ENCODE data around the gene TAS2R40. TPM values are rescaled to one million over a fixed set of nuclear protein-coding genes. Genes with fewer than 3 reads are reported as not detected.

The TAS2R40 gene
- total RNA-seq, 1 donor from 2014 or later: not detected

DNA sequence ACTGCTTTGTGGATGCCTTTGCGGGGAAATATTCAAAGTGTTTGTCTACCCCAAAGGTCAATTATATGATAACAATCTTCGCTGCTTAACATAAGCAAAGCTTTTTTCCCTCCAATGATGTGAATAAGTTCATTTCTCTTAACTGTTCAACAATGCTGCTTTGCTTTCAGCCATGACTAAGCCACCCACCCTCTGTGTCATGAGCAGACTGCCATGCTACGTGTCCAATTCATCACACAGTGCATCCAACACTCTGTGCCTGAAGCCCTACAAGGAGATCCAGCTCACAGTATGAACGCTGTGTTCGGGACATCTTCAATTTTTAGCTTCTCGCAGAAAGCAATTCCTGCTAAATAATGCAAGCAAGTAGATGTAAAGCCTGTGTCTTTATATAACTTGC is 5.7 kb upstream of the TAS2R40 start:
- intact Hi-C loops (cut with DNase I): loop anchor here (5.0 kb wide), 1 partner anchor 209 kb away; no protein-coding TSS in a partner anchor
- TF ChIP-seq, protein P1, sequence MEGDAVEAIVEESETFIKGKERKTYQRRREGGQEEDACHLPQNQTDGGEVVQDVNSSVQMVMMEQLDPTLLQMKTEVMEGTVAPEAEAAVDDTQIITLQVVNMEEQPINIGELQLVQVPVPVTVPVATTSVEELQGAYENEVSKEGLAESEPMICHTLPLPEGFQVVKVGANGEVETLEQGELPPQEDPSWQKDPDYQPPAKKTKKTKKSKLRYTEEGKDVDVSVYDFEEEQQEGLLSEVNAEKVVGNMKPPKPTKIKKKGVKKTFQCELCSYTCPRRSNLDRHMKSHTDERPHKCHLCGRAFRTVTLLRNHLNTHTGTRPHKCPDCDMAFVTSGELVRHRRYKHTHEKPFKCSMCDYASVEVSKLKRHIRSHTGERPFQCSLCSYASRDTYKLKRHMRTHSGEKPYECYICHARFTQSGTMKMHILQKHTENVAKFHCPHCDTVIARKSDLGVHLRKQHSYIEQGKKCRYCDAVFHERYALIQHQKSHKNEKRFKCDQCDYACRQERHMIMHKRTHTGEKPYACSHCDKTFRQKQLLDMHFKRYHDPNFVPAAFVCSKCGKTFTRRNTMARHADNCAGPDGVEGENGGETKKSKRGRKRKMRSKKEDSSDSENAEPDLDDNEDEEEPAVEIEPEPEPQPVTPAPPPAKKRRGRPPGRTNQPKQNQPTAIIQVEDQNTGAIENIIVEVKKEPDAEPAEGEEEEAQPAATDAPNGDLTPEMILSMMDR (IDR thresholded peaks at IDR 0.05): no peak
- no peak for DNase-seq
- Histone ChIP-seq H3K36me3 (no peaks in the 10 kb centered on the region), H3K4me3 (no peak overlapping the region), H3K9me3 (no peaks in the 10 kb centered on the region), H3K27ac (no peak overlapping the region), H3K4me1 (no peaks in the 10 kb centered on the region), H3K27me3 (ENCODE audit: low read depth) (peaks cover 3% of the 10 kb centered on the region)
- ATAC-seq: no peak

DNA sequence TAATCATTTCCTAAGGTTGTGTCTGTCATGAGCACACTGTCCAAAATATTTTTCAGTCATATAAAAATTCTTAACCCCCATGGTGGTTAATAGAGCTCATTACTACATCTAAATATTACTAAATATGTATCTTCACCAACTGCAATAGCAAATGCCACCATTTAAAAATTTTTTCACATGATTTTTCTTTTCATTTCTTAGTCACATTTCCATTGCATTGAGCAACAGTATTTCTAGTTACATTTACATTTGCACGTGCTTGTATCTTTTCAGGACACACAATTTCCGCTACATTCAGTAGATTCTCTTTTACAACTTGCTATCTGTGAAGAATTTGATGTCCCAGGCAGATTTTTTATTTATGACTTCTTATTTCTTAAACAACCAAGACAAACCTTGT is 5.2 kb upstream of the TAS2R40 start:
- Histone ChIP-seq H3K36me3 (no peaks in the 10 kb centered on the region), H3K4me1 (no peaks in the 10 kb centered on the region), H3K27me3 (ENCODE audit: low read depth) (peaks cover 3% of the 10 kb centered on the region), H3K27ac (no peak overlapping the region), H3K4me3 (no peak overlapping the region), H3K9me3 (no peaks in the 10 kb centered on the region)
- ATAC-seq (no peak), DNase-seq (no peak)
- TF ChIP-seq, protein P1 (IDR thresholded peaks at IDR 0.05): no peak
- intact Hi-C loops (cut with DNase I): loop anchor here (5.0 kb wide), 1 partner anchor 209 kb away; no protein-coding TSS in a partner anchor

DNA sequence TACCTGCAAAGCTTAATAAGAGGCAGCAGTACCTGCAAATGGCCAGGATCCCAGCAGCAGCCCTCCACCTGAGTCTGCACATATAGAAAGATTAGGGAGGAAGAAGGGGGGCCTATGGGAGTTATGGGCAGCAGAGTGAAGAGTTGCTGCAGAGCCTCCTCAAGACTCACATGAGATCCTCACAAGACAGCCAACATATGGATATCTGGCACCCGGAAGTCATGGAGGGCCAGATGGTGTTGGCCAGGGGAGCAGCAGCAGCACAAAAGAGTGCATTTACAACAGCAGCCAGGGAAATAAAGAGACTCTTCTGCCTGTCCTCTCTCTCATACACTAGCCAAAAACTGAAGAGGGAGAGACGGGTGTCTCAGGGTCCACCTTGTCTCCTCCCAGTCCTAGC is 4.0 kb upstream of the TAS2R40 start:
- DNase-seq (no peak), ATAC-seq (no peak)
- Histone ChIP-seq H3K9me3 (no peaks in the 10 kb centered on the region), H3K27ac (no peak overlapping the region), H3K36me3 (no peaks in the 10 kb centered on the region), H3K4me3 (no peak overlapping the region), H3K4me1 (no peaks in the 10 kb centered on the region), H3K27me3 (ENCODE audit: low read depth) (peaks cover 3% of the 10 kb centered on the region)
- TF ChIP-seq, protein P1 (IDR thresholded peaks at IDR 0.05): no peak
- intact Hi-C loops (cut with DNase I): loop anchor here (5.0 kb wide), 1 partner anchor 211 kb away; no protein-coding TSS in a partner anchor

DNA sequence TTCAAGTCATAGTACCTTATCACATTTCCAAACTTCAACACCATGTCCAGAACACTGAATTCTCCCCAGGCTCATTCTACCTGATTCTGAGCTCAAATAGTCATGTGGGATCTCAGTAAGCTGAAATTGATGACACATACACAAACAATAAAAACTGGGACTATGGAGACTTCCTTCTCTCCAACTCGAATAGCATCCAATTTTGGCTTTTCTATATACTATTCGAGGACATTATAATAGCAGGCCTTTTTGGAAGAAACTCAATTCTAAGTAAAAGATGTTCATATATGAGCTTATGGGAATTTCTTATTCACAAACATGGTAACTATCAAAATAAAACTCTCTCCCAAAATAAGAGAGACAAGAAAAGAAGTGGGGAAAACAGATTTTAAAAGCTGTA is 551 bp upstream of the TAS2R40 start:
- Histone ChIP-seq H3K4me3 (no peak overlapping the region), H3K4me1 (no peaks in the 10 kb centered on the region), H3K9me3 (no peaks in the 10 kb centered on the region), H3K27me3 (ENCODE audit: low read depth) (peaks cover 3% of the 10 kb centered on the region), H3K36me3 (no peaks in the 10 kb centered on the region), H3K27ac (no peak overlapping the region)
- intact Hi-C loops (cut with DNase I): no loop called here
- DNase-seq: no peak
- no peak for ATAC-seq
- TF ChIP-seq, protein P1 (IDR thresholded peaks at IDR 0.05): no peak

DNA sequence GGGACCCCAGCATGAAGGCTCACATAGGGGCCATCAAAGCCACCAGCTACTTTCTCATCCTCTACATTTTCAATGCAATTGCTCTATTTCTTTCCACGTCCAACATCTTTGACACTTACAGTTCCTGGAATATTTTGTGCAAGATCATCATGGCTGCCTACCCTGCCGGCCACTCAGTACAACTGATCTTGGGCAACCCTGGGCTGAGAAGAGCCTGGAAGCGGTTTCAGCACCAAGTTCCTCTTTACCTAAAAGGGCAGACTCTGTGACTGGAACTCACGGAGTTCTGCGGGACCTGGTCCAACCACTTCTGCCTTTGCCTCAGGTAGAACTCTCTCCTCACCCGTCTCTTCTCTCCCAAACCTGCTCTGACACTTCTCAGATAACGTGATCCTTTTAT is 945 bp downstream of the TAS2R40 start:
- Histone ChIP-seq H3K27me3 (ENCODE audit: low read depth) (peaks cover 3% of the 10 kb centered on the region), H3K36me3 (no peaks in the 10 kb centered on the region), H3K4me3 (no peak overlapping the region), H3K27ac (peak overlapping the region; percentile 4), H3K9me3 (no peaks in the 10 kb centered on the region), H3K4me1 (no peaks in the 10 kb centered on the region)
- TF ChIP-seq, protein P1 (IDR thresholded peaks at IDR 0.05): no peak
- ATAC-seq (peak; percentile 75 to 87), DNase-seq (peak; percentile 76)
- intact Hi-C loops (cut with DNase I): no loop called here

DNA sequence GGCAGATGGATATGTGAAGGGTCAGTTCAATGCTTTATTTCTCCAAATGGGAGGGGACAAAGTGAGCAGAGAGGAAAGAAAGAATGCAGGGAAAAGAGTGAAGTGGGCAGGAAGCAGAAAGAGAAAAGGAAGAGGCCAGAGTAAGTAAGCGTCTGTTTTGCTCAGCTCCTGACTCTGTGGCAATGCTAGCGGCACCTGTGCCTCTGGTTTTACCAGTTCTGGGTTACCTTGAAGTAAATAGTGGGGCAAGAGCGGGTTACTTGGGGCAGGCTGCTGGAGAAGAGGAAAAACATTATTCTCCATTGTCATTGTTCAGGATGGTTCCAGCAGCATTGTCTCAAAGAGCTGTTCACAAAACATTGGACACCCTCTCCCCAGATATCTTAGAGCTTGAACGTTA is 1.9 kb downstream of the TAS2R40 start:
- intact Hi-C loops (cut with DNase I): no loop called here

More for the DNA sequence above, 1.9 kb downstream of the TAS2R40 start:
- no peaks in the 10 kb centered on the region for H3K9me3 ChIP-seq
- ATAC-seq (no peak), DNase-seq (no peak)
- peaks cover 3% of the 10 kb centered on the region for H3K27me3 ChIP-seq (ENCODE audit: low read depth)
- H3K4me1 ChIP-seq: no peaks in the 10 kb centered on the region
- H3K27ac ChIP-seq: no peak overlapping the region
- no peak overlapping the region for H3K4me3 ChIP-seq
- TF ChIP-seq, protein P1 (IDR thresholded peaks at IDR 0.05): no peak
- no peaks in the 10 kb centered on the region for H3K36me3 ChIP-seq

All from lower lobe of right lung (tissue), 2 donors.